Colonic mucosa (tissue), 4 donors: ENCODE measurements around the gene SRP19. TPM values are rescaled to one million over a fixed set of nuclear protein-coding genes. Genes with fewer than 3 reads are reported as not detected.

Source experiments
- DNase-seq: peaks from one replicate; pipeline ENCODE4 v3.0.0-alpha.2; 2020
- H3K27ac ChIP-seq: fragments of 200-600 bp; one replicate; pipeline ENCODE4 v1.8.0; 2021
- H3K27me3 ChIP-seq: fragments of 200-600 bp; one replicate; pipeline ENCODE4 v1.8.0; 2021
- H3K36me3 ChIP-seq: fragments of 200-600 bp; one replicate; pipeline ENCODE4 v1.8.0; 2021
- H3K4me1 ChIP-seq: fragments of 200-600 bp; one replicate; pipeline ENCODE4 v1.8.0; 2021; ENCODE audit warnings: mild to moderate bottlenecking
- H3K4me3 ChIP-seq: fragments of 200-600 bp; one replicate; pipeline ENCODE4 v1.8.0; 2021
- H3K9ac ChIP-seq, 2 donors: one replicate each; pipeline ENCODE4 v1.7.0; 2013; ENCODE audit warnings: control low read depth in 2 of 2, low read depth in 2 of 2, low read length in 2 of 2
- H3K9me3 ChIP-seq: fragments of 200-600 bp; one replicate; pipeline ENCODE4 v1.8.0; 2021
- CTCF ChIP-seq: fragments of 200-600 bp; IDR thresholded peaks from one replicate; pipeline ENCODE4 v1.8.0; 2022; ENCODE audit warnings: antibody characterized with exemption, mild to moderate bottlenecking
- intact Hi-C: fragments of 100-400 bp; cut with DNase I; formaldehyde crosslinking; loops from one replicate; pipeline ENCODE4 v1.14.1; 2022
- total RNA-seq, 2 donors: library from RNA; stranded (reverse); fragmentation: NEBNext Ultra II Directional in 1 of 2; extraction: Animal tissue kit (Norgen Biotek cat#: 25700) in 1 of 2; gene quantifications; one replicate each; pipeline ENCODE4 v1.2.1, GENCODE V29; 2021
- donor health status: healthy.
- donor health status: DM: no; HTN: no; CAD: no.
- donor health status: DM: no; HTN: no; CAD: no.

SRP19 gene
- total RNA-seq, 2 donors from 2014 or later: 27.0 to 33.2 TPM

DNA sequence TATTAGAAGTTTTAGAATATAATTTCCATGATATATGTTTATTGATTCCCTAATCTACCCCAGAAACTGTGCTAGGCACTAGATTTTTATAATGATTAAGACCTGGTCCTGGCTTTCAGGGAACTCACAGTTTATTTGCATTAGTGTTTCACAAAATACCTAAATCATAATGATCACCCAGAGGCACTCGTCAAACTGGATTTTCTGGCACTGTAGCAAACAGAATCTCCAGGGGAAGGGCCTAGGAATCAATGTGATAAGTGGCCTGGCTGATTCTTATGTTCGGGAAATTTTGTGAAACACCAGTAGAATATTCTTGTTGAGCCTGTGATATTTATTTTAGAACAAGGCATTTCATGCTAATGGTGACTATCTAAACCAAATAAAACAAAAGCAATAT lies 37.4 kb upstream of the SRP19 start:
- no peak for TF ChIP-seq CTCF
- Histone ChIP-seq H3K27ac (no peak overlapping the region), H3K9ac (no peak overlapping the region), H3K36me3 (peaks cover 3% of the 10 kb centered on the region), H3K27me3 (no peaks in the 10 kb centered on the region), H3K4me3 (no peak overlapping the region), H3K4me1 (no peaks in the 10 kb centered on the region), H3K9me3 (no peaks in the 10 kb centered on the region)
- intact Hi-C loops: no loop called here
- DNase-seq: no peak

- Histone ChIP-seq H3K4me1 (no peaks in the 10 kb centered on the region), H3K36me3 (no peaks in the 10 kb centered on the region), H3K9ac (no peak overlapping the region), H3K4me3 (no peak overlapping the region), H3K27ac (no peak overlapping the region), H3K9me3 (no peaks in the 10 kb centered on the region), H3K27me3 (no peaks in the 10 kb centered on the region)
- no peak for DNase-seq
- intact Hi-C loops: no loop called here
- TF ChIP-seq CTCF: no peak
Observed at GRCh38 chr5:112824197-112824596, 36.9 kb upstream of the SRP19 start.

- intact Hi-C loops: no loop called here
- H3K4me3 ChIP-seq: no peak overlapping the region
- TF ChIP-seq CTCF: no peak
- H3K27me3 ChIP-seq: no peaks in the 10 kb centered on the region
- H3K27ac ChIP-seq: no peak overlapping the region
- H3K9me3 ChIP-seq: no peaks in the 10 kb centered on the region
- no peak for DNase-seq
- no peak overlapping the region for H3K9ac ChIP-seq
- no peaks in the 10 kb centered on the region for H3K36me3 ChIP-seq
- H3K4me1 ChIP-seq: no peaks in the 10 kb centered on the region
Observed at GRCh38 chr5:112830378-112830777, 30.7 kb upstream of the SRP19 start.

- no peaks in the 10 kb centered on the region for H3K27me3 ChIP-seq
- peaks cover 8% of the 10 kb centered on the region for H3K36me3 ChIP-seq
- no peak for DNase-seq
- no peak overlapping the region for H3K9ac ChIP-seq
- no peaks in the 10 kb centered on the region for H3K4me1 ChIP-seq
- no peak overlapping the region for H3K4me3 ChIP-seq
- no peaks in the 10 kb centered on the region for H3K9me3 ChIP-seq
- no peak for TF ChIP-seq CTCF
- intact Hi-C loops: no loop called here
- no peak overlapping the region for H3K27ac ChIP-seq
Observed at GRCh38 chr5:112833971-112834370, 27.1 kb upstream of the SRP19 start.

DNA sequence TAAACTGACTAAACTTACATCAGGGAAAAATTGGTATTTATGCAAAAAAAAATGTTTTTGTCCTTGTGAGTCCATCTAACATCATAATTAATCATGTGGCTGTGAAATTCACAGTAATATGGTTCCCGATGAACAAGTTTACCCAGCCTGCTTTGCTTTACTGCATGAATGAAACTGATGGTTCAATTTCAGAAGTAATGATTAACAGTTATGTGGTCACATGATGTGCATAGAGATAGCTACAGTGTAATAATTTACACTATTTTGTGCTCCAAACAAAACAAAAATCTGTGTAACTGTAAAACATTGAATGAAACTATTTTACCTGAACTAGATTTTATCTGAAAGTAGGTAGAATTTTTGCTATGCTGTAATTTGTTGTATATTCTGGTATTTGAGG lies 16.6 kb upstream of the SRP19 start:
- H3K4me3 ChIP-seq: no peak overlapping the region
- no peaks in the 10 kb centered on the region for H3K36me3 ChIP-seq
- TF ChIP-seq CTCF: no peak
- intact Hi-C loops: no loop called here
- no peaks in the 10 kb centered on the region for H3K9me3 ChIP-seq
- no peaks in the 10 kb centered on the region for H3K27me3 ChIP-seq
- no peak overlapping the region for H3K9ac ChIP-seq
- no peak overlapping the region for H3K27ac ChIP-seq
- no peaks in the 10 kb centered on the region for H3K4me1 ChIP-seq
- DNase-seq: no peak

DNA sequence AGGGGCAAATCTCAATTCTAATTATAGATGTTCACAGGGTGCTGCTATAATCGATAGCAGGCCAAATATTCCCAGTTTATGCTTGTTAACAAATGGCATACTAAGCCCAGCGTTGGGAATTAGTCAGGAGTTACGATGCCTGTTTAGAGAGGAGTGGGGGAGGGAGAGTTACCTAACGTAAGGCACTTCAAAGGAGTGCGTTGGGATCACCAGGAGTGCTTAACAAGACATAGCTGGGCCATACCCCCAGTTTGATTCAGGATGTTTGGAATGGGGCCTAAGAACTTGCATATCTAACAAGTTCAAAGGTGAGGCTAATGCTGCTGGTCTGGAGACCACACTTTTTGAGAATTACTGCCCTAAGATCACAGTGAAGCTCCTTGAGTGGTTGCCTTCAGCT lies 14.5 kb upstream of the SRP19 start:
- H3K27me3 ChIP-seq: no peaks in the 10 kb centered on the region
- H3K9ac ChIP-seq: no peak overlapping the region
- no peak for TF ChIP-seq CTCF
- DNase-seq: no peak
- no peak overlapping the region for H3K4me3 ChIP-seq
- no peaks in the 10 kb centered on the region for H3K36me3 ChIP-seq
- intact Hi-C loops: loop anchor here (5.0 kb wide), 1 partner anchor 294 kb away; no protein-coding TSS in a partner anchor
- H3K4me1 ChIP-seq: no peaks in the 10 kb centered on the region
- H3K9me3 ChIP-seq: no peaks in the 10 kb centered on the region
- no peak overlapping the region for H3K27ac ChIP-seq
